GM21360 (cell line): ENCODE measurements around the gene CDK17.
"Not testable (repeated sequence)": the region's sequence is repeated elsewhere in the genome, so short reads cannot be mapped to it uniquely, and the experiment has no call there.

Experiments used
- ATAC-seq: cut with Tn5 transposase; IDR thresholded peaks from one replicate; pipeline ENCODE4 v1.9.1; 2021; ENCODE audit warnings: mild to moderate bottlenecking, moderate library complexity; ENCODE audit not compliant: unreplicated experiment

The CDK17 gene

GRCh38 chr12:96399919-96400630 is at the start of gene CDK17:
Gene CDK17 (minus strand): TSS chr12:96400439. CDS start chr12:96334836, 65,603 bp downstream.
- peak; percentile 39 for ATAC-seq

DNA sequence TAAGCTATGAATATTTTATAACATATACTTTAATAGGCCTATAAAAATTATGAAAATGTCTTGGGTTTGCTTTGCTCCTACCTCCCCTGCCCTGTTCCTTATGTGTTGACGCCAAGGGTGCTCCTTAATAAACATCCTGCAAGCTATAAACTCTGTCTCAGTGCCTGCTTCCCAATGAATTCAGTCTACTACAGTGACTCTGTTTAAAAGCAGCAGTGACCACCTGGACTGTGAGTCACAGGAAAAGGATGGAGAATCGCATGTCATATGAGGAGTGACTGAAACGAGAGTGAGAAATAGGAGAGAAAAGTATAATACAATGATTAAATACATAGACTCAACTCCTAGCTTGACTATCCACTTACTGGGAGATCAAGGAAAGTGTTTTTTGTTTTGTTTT is 48.1 kb upstream of the CDK17 start:
- ATAC-seq: no peak

DNA sequence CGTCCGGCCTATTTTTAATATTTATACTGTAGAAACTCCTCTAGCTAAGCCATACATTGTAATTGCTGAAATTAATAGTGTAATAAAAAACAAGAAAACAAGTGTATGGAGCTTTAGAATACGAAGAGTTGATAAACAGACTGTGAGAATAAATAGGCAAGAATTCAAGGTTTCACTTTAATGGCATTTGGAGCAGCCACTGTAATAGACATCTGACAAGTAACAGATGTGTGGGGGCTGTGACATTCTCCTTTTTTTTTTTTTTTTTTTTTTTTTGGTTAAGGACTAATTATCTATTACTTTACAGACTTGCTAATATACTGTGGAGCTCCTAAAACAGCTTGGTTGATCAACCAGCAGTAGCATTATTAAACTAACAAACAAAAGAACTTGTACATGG is 47.0 kb upstream of the CDK17 start:
- no peak for ATAC-seq

DNA sequence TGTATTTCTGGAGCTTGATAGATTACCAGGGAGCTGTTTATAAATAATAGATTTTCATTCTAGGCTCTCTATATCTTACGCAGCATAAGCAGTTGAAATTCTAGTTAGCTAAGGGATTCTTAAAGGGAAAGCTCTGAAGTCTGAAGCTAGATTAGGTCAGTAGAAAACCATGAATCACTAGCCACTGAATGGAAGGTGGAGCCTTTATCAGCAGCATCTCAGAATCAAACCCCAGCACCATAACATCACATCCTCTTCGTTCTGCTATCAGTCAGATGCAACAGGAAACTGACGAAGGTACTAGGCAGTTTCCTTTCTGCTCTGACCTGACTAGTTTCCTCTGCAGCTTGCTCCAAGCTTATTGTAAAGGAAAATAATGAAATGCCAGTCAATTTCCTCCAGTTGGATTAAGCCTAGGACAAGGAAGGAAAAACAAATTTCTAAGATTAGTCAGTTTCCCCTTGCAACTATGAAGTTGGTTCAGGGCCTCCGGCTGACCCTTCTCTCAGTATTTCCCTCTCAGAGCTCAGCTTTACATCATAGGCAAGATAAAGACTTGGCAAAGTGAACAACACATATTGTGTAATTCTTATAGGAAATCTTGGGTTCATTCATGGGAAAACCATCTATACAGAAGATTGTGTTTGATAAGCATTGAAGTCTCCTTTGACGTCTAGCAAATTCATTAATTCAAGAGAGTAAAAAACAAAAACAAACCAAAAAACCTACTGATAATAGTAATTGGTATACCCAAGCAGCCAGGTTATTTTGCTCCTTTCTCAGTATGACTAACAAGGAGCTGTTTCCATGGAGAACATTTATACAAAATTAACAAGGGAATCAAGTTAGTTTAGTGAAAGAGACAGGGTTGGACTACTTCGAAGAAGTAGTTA is 45.7 kb upstream of the CDK17 start:
- ATAC-seq: peak; percentile 100

DNA sequence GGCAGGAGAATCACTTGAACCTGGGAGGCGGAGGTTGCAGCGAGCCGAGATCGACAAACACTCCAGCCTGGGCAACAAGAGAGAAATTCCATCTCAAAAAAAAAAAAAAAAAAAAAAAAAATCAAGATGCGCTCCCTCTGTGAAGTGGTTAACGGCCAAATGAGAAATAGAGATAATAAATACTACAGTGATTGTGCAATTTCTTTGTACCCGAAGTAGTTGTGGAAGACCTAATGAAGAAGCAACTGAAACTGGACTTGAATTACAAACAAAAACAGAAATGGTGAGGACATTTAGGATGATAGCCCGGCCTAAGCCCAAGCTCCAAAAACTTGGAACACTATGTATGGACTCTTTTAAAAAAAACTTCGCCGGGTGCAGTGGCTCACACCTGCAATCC is 44.2 kb upstream of the CDK17 start:
- ATAC-seq: no peak

DNA sequence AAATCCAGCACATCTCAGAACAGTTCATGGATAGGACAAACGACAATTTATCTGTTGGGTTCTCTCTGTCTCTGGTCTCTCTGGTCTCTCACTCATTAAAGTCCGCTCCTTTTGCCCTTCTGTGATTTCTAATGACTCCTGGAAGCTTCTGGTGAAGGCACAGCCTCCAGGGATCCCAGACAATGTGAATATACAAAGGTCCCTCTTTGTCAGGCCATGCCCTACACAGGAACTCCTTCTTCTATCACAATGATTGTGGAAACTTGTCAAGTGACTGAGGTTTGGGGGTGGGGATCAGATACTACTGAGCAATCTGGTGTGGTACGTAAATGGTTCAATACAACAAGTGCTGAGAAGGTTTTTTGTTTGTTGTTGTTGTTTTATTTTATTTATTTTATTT is 42.7 kb upstream of the CDK17 start:
- no peak for ATAC-seq

DNA sequence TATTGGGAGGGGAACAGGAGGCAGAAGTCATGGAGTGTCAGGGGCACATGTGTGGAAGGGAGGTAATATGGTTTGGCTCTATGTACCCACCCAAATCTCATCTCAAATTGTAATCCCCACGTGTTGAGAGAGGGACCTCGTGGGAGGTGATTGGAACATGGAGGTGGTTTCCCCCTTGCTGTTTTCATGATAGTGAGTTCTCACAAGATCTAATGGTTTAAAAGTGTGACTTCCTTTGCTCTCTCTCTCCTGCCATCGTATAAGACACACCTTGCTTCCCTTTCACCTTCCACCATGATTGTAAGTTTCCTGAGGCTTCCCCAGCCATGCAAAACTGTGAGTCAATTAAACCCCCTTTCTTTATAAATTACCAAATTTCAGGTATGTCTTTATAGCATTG is 41.6 kb upstream of the CDK17 start:
- no peak for ATAC-seq

DNA sequence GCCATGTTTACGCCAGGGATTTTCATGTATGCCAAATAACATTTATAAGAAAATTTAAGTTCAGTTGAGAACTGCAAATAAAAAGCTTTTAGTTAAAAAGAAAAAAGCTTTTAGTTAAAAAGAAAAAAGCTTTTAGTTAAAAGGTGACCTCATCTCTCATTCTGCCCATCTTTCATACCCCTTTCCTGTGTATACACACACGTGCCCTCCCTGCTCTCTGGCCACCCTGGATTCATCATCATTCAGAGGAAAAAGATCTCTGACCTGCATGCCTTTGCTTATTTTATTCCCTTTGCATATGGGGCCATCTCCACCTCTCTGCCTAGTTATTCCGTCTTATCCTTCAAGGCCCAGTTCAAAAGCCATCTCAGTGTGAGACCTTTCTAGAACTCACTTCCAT is 38.1 kb upstream of the CDK17 start:
- ATAC-seq: no peak

- ATAC-seq: no peak
Measured at GRCh38 chr12:96437171-96437445, 36.9 kb upstream of the CDK17 start.

- ATAC-seq: no peak
Measured at GRCh38 chr12:96436366-96437170, 36.3 kb upstream of the CDK17 start.

DNA sequence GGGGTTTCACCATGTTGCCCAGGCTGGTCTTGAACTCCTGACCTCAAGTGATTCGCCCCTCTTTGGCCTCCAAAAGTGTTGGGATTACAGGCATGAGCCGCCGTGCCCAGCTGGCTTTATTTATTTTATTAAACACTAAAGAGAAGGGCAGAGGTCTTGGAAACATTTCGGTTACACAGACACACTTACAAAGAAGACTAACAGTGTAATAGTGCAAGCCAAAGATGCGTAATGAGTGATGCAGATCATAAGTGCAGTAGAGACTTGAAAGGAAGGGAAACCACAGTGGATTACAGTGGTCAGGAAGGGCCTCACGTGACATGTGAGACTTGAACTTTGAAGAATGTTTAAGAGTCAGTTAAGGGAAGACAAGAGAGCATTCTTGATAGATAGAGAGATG is 33.9 kb upstream of the CDK17 start:
- peak; percentile 63 for ATAC-seq

DNA sequence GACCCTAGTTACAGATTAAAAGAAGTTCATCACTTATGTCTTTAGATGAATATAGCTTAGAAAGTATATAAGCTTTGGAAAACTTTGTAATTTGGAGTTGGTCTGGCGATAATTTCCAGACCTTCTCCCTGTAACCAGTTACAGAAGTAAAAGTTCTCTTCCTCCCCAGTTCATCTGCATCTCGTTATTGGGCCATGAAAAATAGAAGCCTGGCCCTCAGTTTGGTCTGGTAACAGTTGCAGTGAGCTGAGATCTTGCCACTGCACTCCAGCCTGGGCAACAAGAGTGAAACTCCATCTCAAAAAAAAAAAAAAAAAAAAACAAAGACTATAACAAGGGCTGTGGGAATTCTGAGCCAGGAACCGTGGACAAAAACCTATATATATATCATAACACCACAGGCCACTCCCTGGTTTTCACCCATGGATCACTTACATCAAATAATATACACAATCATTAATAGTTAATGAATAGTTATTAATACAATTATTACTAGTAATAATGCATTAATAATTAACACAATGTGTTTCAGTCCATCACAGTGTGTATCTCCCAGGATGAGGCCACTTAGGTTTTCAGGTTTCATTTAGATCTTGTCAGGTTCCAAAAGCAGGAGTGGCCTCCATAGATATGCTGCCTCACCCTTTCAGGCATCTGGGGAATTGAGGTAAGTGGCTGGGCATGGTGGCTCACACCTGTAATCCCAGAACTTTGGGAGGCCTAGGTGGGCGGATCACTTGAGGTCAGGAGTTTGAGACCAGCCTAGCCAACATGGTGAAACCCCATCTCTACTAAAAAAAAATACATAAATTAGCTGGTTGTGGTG is 32.5 kb upstream of the CDK17 start:
- not testable (repeated sequence) for ATAC-seq

DNA sequence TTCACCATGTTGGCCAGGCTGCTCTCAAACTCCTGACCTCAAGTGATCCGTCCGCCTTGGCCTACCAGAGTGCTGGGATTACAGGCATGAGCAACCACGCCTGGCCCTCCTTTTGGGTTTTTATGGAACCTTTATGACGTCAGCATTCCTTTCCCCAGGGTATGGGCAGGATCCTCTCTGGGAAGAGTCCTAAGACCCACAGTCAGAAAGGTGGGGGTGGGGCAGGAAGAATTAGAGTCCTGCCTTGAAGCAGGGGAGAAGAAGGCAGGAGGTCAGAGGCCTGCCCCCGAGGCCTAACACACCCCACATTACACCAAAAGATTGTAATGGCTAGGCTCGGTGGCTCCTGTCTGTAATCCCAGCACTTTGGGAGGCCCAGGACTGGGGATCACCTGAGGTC is 30.8 kb upstream of the CDK17 start:
- no peak for ATAC-seq

DNA sequence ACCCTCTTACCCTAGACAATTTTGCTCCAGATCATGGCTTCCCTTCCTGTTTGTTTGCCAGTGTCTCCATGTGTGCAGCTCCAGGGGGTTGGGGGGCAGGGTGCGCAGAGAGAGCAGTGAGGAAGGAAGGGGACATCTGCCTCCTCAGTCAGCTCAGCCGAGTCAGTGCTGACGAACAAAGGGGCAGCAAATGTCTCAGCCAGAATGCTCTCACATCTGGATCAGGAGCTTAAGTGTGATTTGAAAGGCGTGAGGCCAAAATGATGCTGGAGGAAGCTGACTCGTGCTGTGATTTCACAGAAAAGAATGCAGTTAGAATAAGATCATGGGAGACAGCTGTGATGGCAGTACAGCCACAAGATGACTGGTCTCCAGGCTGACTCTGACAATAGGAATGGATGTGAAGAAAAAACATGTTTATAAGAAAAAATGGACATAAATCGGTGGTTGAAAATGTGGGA is 27.1 kb upstream of the CDK17 start:
- ATAC-seq: no peak

GRCh38 chr12:96425951-96426350 is 25.7 kb upstream of the CDK17 start:
- no peak for ATAC-seq

- ATAC-seq: no peak
Measured at GRCh38 chr12:96425321-96425720, 25.1 kb upstream of the CDK17 start.

- no peak for ATAC-seq
Measured at GRCh38 chr12:96424601-96425000, 24.4 kb upstream of the CDK17 start.

GRCh38 chr12:96422192-96422591 is 22.0 kb upstream of the CDK17 start:
- no peak for ATAC-seq

DNA sequence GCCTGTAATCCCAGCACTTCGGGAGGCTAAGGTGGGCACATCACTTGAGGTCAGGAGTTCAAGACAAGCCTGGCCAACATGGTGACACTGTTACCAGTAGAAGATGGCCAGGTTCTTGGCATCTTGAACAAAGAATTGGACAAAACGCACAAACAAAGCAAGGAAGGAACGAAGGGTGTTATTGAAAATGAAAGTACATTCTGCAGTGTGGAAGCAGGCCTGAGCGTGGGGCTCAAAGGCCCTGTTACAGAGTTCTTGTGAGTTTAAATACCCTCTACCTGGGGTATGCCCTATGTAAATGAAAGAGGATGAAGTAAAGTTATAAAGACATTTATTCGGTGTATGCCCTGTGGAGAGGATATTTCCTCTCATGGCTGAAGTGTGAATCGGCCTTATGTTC is 20.8 kb upstream of the CDK17 start:
- ATAC-seq: no peak

- no peak for ATAC-seq
Measured at GRCh38 chr12:96420277-96420835, 20.1 kb upstream of the CDK17 start.
